Mesendoderm (in vitro differentiated cells): ENCODE measurements around the gene LRRC34.

Experiments used
- DNase-seq: peaks from one replicate; pipeline ENCODE4 v3.0.0; 2013
- H2AK5ac ChIP-seq: 2 replicates; pipeline ENCODE4 v1.6.1; 2013; ENCODE audit warnings: low read length, inconsistent platforms
- H2BK120ac ChIP-seq: 2 replicates; pipeline ENCODE4 v1.6.1; 2013; ENCODE audit warnings: low read depth, mild to moderate bottlenecking, low read length, moderate library complexity, mixed read lengths
- H2BK15ac ChIP-seq: replicated peaks from 2 replicates; pipeline ENCODE4 v1.6.1; 2013; ENCODE audit warnings: low read depth, mild to moderate bottlenecking, moderate library complexity
- H2BK5ac ChIP-seq: 2 replicates; pipeline ENCODE4 v1.6.1; 2013; ENCODE audit warnings: low read length, inconsistent platforms
- H3K18ac ChIP-seq: 2 replicates; pipeline ENCODE4 v1.6.1; 2013; ENCODE audit warnings: mild to moderate bottlenecking, low read length, mixed read lengths
- H3K23ac ChIP-seq: one replicate; pipeline ENCODE4 v1.6.1; 2013; ENCODE audit warnings: low read length
- H3K27ac ChIP-seq: 2 replicates; pipeline ENCODE4 v1.5.1; 2013; ENCODE audit warnings: low read depth, mild to moderate bottlenecking, inconsistent platforms, low read length, moderate library complexity
- H3K27me3 ChIP-seq: 2 replicates; pipeline ENCODE4 v1.6.1; 2013; ENCODE audit warnings: low read length, control low read depth, mild to moderate bottlenecking, inconsistent platforms; ENCODE audit not compliant: insufficient read depth, poor library complexity
- H3K36me3 ChIP-seq: 2 replicates; pipeline ENCODE4 v1.6.1; 2013; ENCODE audit warnings: low read length, inconsistent platforms; ENCODE audit not compliant: control insufficient read depth, insufficient read depth
- H3K4ac ChIP-seq: one replicate; pipeline ENCODE4 v1.6.1; 2013; ENCODE audit warnings: low read depth, mild to moderate bottlenecking, low read length, moderate library complexity
- H3K4me1 ChIP-seq: 2 replicates; pipeline ENCODE4 v1.6.1; 2013; ENCODE audit warnings: low read depth, low read length, inconsistent platforms; ENCODE audit not compliant: control insufficient read depth
- H3K4me2 ChIP-seq: 2 replicates; pipeline ENCODE4 v1.6.1; 2013; ENCODE audit warnings: low read length
- H3K4me3 ChIP-seq: 2 replicates; pipeline ENCODE4 v1.5.1; 2013; ENCODE audit warnings: mild to moderate bottlenecking, low read length
- H3K56ac ChIP-seq: one replicate; pipeline ENCODE4 v1.6.1; 2013; ENCODE audit warnings: low read length
- H3K79me1 ChIP-seq: 2 replicates; pipeline ENCODE4 v1.6.1; 2013; ENCODE audit warnings: low read length, inconsistent platforms
- H3K79me2 ChIP-seq: 2 replicates; pipeline ENCODE4 v1.6.1; 2013; ENCODE audit warnings: mild to moderate bottlenecking, low read length; ENCODE audit not compliant: control insufficient read depth, insufficient read depth
- H3K9ac ChIP-seq: 2 replicates; pipeline ENCODE4 v1.6.1; 2013; ENCODE audit warnings: low read length, inconsistent platforms
- H4K5ac ChIP-seq: one replicate; pipeline ENCODE4 v1.6.1; 2013; ENCODE audit warnings: low read length
- H4K8ac ChIP-seq: one replicate; pipeline ENCODE4 v1.6.1; 2013; ENCODE audit warnings: low read depth, mild to moderate bottlenecking, control low read depth, low read length, moderate library complexity
- WGBS: extraction: QIAGEN DNeasy Blood & Tissue Kit; methylation state at CpG from one replicate; pipeline ENCODE4 v1.1.7; 2013; ENCODE audit warnings: low lambda C conversion rate, missing lambda C conversion rate; ENCODE audit not compliant: insufficient coverage; ENCODE audit errors: extremely low coverage; 5-methylcytosine and 5-hydroxymethylcytosine counted together

The LRRC34 gene

DNA sequence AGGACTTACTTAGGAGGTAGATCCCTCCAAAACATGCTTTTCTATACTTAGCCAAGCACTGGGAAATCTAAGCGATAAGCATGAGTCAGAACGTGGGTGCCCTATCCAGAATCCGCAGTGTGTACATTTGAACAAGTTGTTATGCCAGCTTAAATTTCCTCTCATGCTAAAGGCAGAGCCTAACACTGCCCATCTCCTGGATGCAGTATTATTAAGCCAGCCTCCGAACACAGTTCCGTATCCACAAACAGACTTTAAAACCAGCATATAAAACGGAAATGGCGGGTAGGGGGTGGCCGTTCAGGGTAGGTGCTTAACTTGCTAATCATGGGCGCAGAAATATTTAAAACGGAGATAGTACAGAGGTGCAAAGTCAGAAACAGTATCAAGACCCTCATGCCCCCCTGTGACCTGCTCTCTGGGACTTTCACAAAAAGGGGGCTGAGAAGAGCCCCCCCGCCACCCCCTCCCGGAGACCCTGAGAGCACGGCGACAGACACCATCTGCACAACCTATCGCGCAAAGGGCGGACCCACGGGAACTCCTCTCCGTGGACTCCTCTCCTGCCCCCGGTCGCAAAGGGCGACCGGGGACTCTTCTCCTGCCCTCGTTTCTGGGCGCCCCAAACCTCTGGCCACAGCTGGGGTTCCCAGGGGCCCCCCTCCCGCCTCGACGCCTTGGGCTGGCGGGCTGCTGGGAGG lies 923 bp downstream of the LRRC34 start:
- H3K56ac ChIP-seq: peak overlapping the region; percentile 88
- no peaks in the 10 kb centered on the region for H3K4me1 ChIP-seq
- H2AK5ac ChIP-seq: no peak overlapping the region
- no peaks in the 10 kb centered on the region for H3K27me3 ChIP-seq
- WGBS: no CpG with 5 or more reads among the region's 29 CpGs
- no peaks in the 10 kb centered on the region for H3K79me1 ChIP-seq
- H2BK15ac ChIP-seq: no peak overlapping the region
- no peak overlapping the region for H3K23ac ChIP-seq
- H3K27ac ChIP-seq: no peak overlapping the region
- peak overlapping the region; percentile 7 for H4K8ac ChIP-seq
- H3K18ac ChIP-seq: peak overlapping the region; percentile 40
- no peaks in the 10 kb centered on the region for H3K79me2 ChIP-seq
- H3K4me2 ChIP-seq: peak overlapping the region; percentile 67
- H2BK5ac ChIP-seq: no peak overlapping the region
- H2BK120ac ChIP-seq: no peak overlapping the region
- H3K4ac ChIP-seq: peak overlapping the region; percentile 66
- H4K5ac ChIP-seq: no peak overlapping the region
- H3K36me3 ChIP-seq: no peaks in the 10 kb centered on the region
- peak overlapping the region; percentile 75 for H3K9ac ChIP-seq
- DNase-seq: no peak
- peak overlapping the region; percentile 36 for H3K4me3 ChIP-seq

DNA sequence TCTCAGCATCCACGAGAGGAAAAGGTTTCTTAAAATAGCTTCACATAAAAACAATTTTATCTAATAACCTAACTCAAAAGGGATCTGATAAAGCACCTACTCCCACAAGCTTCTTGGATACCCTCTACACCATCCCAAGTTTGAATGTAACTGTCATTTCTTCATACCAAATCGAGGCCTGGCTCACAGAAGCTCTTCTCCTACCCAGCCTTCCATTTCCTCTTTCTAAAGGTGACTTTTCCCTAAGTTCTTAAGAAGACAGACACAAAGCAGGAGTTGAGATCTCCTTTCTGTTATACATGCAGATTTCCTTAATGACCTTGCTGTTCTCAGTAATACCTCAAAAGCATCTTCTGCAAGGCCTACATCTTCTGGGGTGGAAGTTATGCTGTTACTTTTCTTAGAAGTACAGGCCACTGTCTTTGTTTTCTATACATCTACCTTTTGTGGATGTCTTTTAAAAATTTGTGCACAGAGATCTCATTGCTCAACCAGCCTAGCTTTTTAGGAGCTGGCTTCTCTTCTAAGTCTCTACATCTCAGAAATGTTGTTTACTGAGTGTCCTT lies 3.4 kb downstream of the LRRC34 start:
- Histone ChIP-seq H3K79me2 (no peaks in the 10 kb centered on the region), H3K79me1 (no peaks in the 10 kb centered on the region), H3K27me3 (no peaks in the 10 kb centered on the region), H2BK5ac (no peak overlapping the region), H2BK15ac (no peak overlapping the region), H3K9ac (no peak overlapping the region), H3K4me1 (no peaks in the 10 kb centered on the region), H2BK120ac (no peak overlapping the region), H2AK5ac (no peak overlapping the region), H3K36me3 (no peaks in the 10 kb centered on the region), H3K4me2 (no peak overlapping the region), H4K5ac (no peak overlapping the region), H3K23ac (no peak overlapping the region), H3K18ac (no peak overlapping the region), H3K27ac (no peak overlapping the region), H4K8ac (no peak overlapping the region), H3K4ac (no peak overlapping the region), H3K4me3 (no peak overlapping the region), H3K56ac (no peak overlapping the region)
- WGBS: no CpG with 5 or more reads among the region's 2 CpGs
- DNase-seq: no peak

DNA sequence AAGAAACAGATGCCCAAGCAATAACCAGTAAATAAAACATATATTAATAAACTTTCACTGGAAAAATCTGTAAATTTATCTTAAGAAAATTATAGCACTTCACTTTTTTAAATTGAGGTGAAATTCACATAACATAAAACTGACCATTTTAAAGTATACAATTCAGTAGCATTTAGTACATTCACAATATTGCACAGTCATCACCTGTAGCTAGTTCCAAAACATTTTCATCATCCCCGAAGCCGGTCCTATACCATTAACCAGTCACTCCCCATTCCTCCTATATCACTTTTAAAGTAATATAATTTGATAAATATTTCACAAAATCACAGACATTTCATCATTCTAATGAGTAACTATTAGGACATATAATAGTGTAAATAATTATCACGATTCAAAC lies 8.0 kb downstream of the LRRC34 start:
- H2BK15ac ChIP-seq: no peak overlapping the region
- H3K9ac ChIP-seq: no peak overlapping the region
- H4K8ac ChIP-seq: no peak overlapping the region
- no peaks in the 10 kb centered on the region for H3K79me1 ChIP-seq
- H3K27ac ChIP-seq: no peak overlapping the region
- H3K4me2 ChIP-seq: no peak overlapping the region
- no peak overlapping the region for H2BK5ac ChIP-seq
- H2BK120ac ChIP-seq: no peak overlapping the region
- H3K79me2 ChIP-seq: no peaks in the 10 kb centered on the region
- no peak overlapping the region for H3K18ac ChIP-seq
- H3K36me3 ChIP-seq: no peaks in the 10 kb centered on the region
- no peak overlapping the region for H2AK5ac ChIP-seq
- no peaks in the 10 kb centered on the region for H3K27me3 ChIP-seq
- H3K56ac ChIP-seq: no peak overlapping the region
- WGBS: no CpG with 5 or more reads among the region's 3 CpGs
- H3K23ac ChIP-seq: no peak overlapping the region
- H4K5ac ChIP-seq: no peak overlapping the region
- H3K4me3 ChIP-seq: no peak overlapping the region
- no peaks in the 10 kb centered on the region for H3K4me1 ChIP-seq
- DNase-seq: no peak
- no peak overlapping the region for H3K4ac ChIP-seq

DNA sequence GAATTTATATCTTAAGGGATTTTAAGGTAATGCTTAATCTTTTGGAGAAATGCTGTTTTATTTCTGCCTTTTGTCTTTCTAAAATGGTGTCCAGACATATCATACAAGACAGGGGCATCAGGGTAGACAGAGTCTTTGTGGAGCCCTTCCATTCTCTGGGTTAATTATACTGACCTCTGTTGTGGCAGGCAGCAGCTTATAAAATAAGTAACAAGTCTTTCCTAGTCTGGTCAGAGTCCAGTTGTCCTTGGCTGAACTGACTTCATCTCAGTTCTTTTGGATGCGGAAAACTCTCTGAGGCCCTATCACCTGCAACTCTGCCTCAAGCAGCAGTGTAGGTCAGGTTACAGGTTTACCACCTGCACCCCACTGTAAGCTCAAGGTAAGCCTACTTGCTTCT lies 20.3 kb downstream of the LRRC34 start:
- H4K5ac ChIP-seq: no peak overlapping the region
- H3K4ac ChIP-seq: no peak overlapping the region
- no peak overlapping the region for H3K23ac ChIP-seq
- H4K8ac ChIP-seq: no peak overlapping the region
- no peak overlapping the region for H3K4me3 ChIP-seq
- no peak overlapping the region for H2BK120ac ChIP-seq
- H2BK5ac ChIP-seq: no peak overlapping the region
- H3K18ac ChIP-seq: no peak overlapping the region
- no peak overlapping the region for H3K4me2 ChIP-seq
- no CpG with 5 or more reads among the region's 1 CpG for WGBS
- H3K79me1 ChIP-seq: no peaks in the 10 kb centered on the region
- H2AK5ac ChIP-seq: no peak overlapping the region
- no peak overlapping the region for H3K9ac ChIP-seq
- no peaks in the 10 kb centered on the region for H3K79me2 ChIP-seq
- no peaks in the 10 kb centered on the region for H3K4me1 ChIP-seq
- no peak for DNase-seq
- no peaks in the 10 kb centered on the region for H3K36me3 ChIP-seq
- no peak overlapping the region for H3K56ac ChIP-seq
- no peaks in the 10 kb centered on the region for H3K27me3 ChIP-seq
- H3K27ac ChIP-seq: no peak overlapping the region
- H2BK15ac ChIP-seq: no peak overlapping the region

DNA sequence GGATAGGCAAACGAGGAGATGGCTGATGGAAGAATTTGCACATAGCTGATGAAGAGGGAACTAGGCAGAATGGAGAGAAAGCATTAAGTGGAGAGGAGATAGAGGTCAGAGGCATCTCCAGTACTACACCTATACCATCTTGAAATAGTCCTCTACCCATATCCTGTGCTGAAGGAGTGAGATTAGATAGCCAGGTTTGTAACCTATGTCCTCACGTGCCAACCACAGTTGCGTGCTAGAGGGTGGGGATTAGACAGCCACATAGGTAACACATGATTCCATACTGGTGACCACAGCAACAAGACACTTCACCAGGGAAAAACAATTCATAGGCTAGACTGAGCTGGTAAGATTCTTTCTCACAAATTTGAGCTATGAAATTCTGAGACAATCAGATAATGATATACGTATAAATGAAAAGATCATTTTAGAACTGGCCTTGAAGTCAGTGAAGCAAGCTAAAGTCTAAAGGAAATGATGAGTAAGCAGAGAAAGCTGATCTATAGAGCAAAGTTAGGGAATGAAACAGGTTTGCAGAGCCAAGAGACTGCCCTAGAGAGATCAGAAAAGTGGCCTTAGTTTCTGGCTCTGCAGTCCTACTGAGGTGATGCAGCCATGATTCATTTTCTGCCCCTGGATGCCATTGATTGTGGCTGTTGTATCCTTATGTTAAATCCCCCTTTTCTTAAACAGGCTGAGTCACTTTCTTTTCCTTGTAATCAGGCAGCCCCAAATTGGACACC lies 21.8 kb downstream of the LRRC34 start:
- Histone ChIP-seq H3K18ac (no peak overlapping the region), H2BK120ac (no peak overlapping the region), H2BK15ac (no peak overlapping the region), H3K79me1 (no peaks in the 10 kb centered on the region), H4K5ac (no peak overlapping the region), H4K8ac (no peak overlapping the region), H3K23ac (no peak overlapping the region), H2BK5ac (no peak overlapping the region), H3K79me2 (no peaks in the 10 kb centered on the region), H3K9ac (no peak overlapping the region), H2AK5ac (no peak overlapping the region), H3K27me3 (no peaks in the 10 kb centered on the region), H3K4me3 (no peak overlapping the region), H3K4ac (no peak overlapping the region), H3K36me3 (peaks cover 1% of the 10 kb centered on the region), H3K56ac (no peak overlapping the region), H3K4me2 (no peak overlapping the region), H3K4me1 (no peaks in the 10 kb centered on the region), H3K27ac (no peak overlapping the region)
- DNase-seq: no peak
- no CpG with 5 or more reads among the region's 4 CpGs for WGBS
